NCI-H2081 treated with DMSO at 0.1 percent for 48 hours (cell line): ENCODE results near the gene RDH11.
"Not testable (repeated sequence)": the region's sequence is repeated elsewhere in the genome, so short reads cannot be mapped to it uniquely, and the experiment has no call there.

Experiments used
- DNase-seq: peaks from one replicate; lab custom pipeline; 2025; lab: John Stamatoyannopoulos, UW

The RDH11 gene

GRCh38 chr14:67703997-67704396 is 8.4 kb upstream of the RDH11 start:
- no peak for DNase-seq

- not testable (repeated sequence) for DNase-seq
Measured at GRCh38 chr14:67701492-67701891, 5.9 kb upstream of the RDH11 start, which contains the start of gene RDH12. Gene RDH12 (plus strand): TSS chr14:67701886. CDS start chr14:67722643, 20,757 bp downstream.

- no peak for DNase-seq
Measured at GRCh38 chr14:67698179-67698578, 2.6 kb upstream of the RDH11 start.

GRCh38 chr14:67697006-67697405 is 1.4 kb upstream of the RDH11 start:
- DNase-seq = no peak

GRCh38 chr14:67694791-67695393 is 672 bp downstream of the RDH11 start:
- DNase-seq = peak; percentile 63

- DNase-seq = no peak
Measured at GRCh38 chr14:67690011-67690410, 5.6 kb downstream of the RDH11 start.

- DNase-seq = no peak
Measured at GRCh38 chr14:67683842-67684241, 11.7 kb downstream of the RDH11 start.

- no peak for DNase-seq
Measured at GRCh38 chr14:67680941-67681340, 14.6 kb downstream of the RDH11 start.

- DNase-seq = no peak
Measured at GRCh38 chr14:67680121-67680602, 15.4 kb downstream of the RDH11 start.

- DNase-seq = no peak
Measured at GRCh38 chr14:67679006-67679405, 16.6 kb downstream of the RDH11 start.

GRCh38 chr14:67675219-67675582 is 20.4 kb downstream of the RDH11 start:
- no peak for DNase-seq

- DNase-seq = peak; percentile 11
Measured at GRCh38 chr14:67674480-67675218, 20.9 kb downstream of the RDH11 start, which contains the start of gene VTI1B. Gene VTI1B (minus strand): TSS chr14:67674632. CDS start chr14:67674489, 143 bp downstream.

- DNase-seq = no peak
Measured at GRCh38 chr14:67674139-67674479, 21.5 kb downstream of the RDH11 start.

GRCh38 chr14:67673451-67673850 is 22.1 kb downstream of the RDH11 start:
- DNase-seq = no peak

GRCh38 chr14:67668559-67668958 is 27.0 kb downstream of the RDH11 start:
- no peak for DNase-seq

- peak; percentile 7 for DNase-seq
Measured at GRCh38 chr14:67666750-67667449, 28.7 kb downstream of the RDH11 start.

- no peak for DNase-seq
Measured at GRCh38 chr14:67665868-67666267, 29.7 kb downstream of the RDH11 start.

- no peak for DNase-seq
Measured at GRCh38 chr14:67663633-67664032, 31.9 kb downstream of the RDH11 start.

GRCh38 chr14:67653651-67654280 is 41.8 kb downstream of the RDH11 start:
- no peak for DNase-seq

- no peak for DNase-seq
Measured at GRCh38 chr14:67652189-67652588, 43.4 kb downstream of the RDH11 start.

- no peak for DNase-seq
Measured at GRCh38 chr14:67650694-67651093, 44.9 kb downstream of the RDH11 start.

- no peak for DNase-seq
Measured at GRCh38 chr14:67650151-67650550, 45.4 kb downstream of the RDH11 start.
